Measurements from ENCODE around the gene DGKD.
A peak's percentile ranks its signal among the peaks of the same experiment; 100 is the strongest.

DNA sequence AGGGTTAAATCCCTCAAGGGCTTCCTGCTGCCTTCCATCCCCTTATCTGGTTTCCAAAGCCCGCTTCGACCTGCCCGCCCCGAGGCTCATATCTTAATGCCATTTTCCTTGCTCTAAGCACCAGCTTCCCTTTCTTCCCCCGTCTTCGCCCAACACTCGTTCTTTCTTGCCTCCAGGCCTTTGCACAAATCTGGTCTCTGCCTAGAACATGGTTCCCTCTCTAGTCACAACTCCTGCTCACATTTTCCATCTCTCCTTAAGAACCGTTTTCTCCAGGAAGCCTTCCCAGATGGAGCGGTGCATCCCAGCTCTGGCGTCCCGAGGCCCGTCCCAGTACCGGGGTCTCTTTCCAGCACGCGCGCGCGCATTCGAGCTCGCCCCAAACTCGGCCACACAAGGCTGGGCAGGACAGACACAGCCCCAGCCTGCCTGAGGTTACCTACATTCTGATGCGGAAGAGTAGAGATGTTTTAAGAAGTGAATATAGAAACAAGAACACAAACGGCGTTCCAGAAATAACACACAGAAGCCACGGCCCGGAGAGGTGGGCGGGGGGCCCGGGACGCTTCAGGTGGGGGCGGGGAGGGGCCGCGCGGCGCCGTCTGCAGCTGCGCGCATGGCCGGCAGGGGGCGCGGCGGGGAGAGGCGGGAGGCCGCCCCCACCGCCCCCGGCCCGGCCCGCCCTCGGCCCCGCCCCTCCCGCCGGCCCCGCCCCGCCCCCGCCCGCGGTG, at the start of gene DGKD:
- TF ChIP-seq, protein P1, sequence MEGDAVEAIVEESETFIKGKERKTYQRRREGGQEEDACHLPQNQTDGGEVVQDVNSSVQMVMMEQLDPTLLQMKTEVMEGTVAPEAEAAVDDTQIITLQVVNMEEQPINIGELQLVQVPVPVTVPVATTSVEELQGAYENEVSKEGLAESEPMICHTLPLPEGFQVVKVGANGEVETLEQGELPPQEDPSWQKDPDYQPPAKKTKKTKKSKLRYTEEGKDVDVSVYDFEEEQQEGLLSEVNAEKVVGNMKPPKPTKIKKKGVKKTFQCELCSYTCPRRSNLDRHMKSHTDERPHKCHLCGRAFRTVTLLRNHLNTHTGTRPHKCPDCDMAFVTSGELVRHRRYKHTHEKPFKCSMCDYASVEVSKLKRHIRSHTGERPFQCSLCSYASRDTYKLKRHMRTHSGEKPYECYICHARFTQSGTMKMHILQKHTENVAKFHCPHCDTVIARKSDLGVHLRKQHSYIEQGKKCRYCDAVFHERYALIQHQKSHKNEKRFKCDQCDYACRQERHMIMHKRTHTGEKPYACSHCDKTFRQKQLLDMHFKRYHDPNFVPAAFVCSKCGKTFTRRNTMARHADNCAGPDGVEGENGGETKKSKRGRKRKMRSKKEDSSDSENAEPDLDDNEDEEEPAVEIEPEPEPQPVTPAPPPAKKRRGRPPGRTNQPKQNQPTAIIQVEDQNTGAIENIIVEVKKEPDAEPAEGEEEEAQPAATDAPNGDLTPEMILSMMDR (IDR thresholded peaks at IDR 0.05; ENCODE audit: insufficient read depth, low read length, poor library complexity, severe bottlenecking): peak; percentile 29
- TF ChIP-seq EZH2phosphoT487 (conservative IDR thresholded peaks at IDR 0.05; ENCODE audit: low read length): no peak
